ENCODE measurements around the gene TMEM163.

The TMEM163 gene

DNA sequence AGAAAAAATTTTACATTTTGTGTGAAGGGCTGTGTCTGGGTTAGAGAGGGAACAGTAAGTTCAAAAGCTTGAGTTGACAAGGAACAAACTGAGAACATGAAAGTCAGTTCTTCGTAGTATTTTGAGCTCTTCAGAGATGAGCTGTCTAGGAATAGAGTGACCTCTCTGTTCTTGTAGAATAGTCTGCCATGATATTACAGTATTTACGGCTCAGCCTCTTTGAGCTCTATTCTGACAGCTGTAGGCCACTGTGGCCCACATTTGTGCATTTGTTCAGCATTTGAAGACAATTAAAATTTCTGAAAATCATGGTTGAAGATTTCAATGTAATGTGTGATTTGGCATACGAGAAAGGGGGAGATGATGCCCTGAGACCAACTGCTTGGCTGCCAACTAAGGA is 292.1 kb downstream of the TMEM163 start:
- TF ChIP-seq, protein P1, sequence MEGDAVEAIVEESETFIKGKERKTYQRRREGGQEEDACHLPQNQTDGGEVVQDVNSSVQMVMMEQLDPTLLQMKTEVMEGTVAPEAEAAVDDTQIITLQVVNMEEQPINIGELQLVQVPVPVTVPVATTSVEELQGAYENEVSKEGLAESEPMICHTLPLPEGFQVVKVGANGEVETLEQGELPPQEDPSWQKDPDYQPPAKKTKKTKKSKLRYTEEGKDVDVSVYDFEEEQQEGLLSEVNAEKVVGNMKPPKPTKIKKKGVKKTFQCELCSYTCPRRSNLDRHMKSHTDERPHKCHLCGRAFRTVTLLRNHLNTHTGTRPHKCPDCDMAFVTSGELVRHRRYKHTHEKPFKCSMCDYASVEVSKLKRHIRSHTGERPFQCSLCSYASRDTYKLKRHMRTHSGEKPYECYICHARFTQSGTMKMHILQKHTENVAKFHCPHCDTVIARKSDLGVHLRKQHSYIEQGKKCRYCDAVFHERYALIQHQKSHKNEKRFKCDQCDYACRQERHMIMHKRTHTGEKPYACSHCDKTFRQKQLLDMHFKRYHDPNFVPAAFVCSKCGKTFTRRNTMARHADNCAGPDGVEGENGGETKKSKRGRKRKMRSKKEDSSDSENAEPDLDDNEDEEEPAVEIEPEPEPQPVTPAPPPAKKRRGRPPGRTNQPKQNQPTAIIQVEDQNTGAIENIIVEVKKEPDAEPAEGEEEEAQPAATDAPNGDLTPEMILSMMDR (conservative IDR thresholded peaks at IDR 0.05; ENCODE audit: low read depth, low read length) = no peak
- H3K4me3 ChIP-seq (ENCODE audit: low read depth, low read length) = no peak overlapping the region
- DNase-seq (ENCODE audit: low read depth) = no peak

DNA sequence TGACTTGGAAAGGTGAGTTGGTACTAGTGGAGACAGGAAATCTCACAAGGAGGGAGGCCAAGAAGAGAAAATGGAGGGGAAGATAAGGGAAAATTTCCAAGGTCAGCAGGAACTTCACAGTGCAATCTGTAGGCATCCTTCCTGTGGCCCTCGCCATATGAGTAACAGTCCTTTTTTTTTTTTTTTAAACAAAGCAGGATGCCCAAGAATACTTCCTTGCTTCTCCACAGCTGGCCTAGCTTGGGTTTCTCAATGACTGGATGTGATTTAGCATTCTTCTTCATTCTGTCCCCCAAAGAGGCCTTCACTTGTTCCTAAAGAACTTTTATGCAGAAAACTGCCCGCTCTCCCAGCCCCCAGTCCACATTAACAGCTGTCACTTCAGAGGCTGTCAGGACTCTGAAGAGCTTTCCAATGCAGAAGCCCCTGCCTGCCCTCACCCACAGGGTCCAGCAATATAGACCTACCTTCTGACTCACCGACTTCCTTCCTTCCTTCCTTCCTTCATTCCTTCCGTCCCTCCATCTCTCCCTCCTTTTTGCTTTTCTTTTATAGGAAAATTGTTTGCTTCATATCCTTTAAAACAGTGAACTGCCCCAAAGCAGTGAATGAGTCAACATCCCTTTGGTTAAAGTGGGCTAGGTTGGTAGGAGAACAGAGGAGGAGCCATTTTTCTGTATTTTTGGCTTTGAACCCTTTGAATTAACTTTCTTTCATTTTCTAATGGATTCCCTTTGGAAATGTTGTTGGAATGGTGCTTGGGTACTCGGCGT is 292.9 kb downstream of the TMEM163 start:
- no peak overlapping the region for H3K4me3 ChIP-seq (ENCODE audit: low read depth, low read length)
- no peak for DNase-seq (ENCODE audit: low read depth)
- TF ChIP-seq, protein P1 (conservative IDR thresholded peaks at IDR 0.05; ENCODE audit: low read depth, low read length) = no peak

DNA sequence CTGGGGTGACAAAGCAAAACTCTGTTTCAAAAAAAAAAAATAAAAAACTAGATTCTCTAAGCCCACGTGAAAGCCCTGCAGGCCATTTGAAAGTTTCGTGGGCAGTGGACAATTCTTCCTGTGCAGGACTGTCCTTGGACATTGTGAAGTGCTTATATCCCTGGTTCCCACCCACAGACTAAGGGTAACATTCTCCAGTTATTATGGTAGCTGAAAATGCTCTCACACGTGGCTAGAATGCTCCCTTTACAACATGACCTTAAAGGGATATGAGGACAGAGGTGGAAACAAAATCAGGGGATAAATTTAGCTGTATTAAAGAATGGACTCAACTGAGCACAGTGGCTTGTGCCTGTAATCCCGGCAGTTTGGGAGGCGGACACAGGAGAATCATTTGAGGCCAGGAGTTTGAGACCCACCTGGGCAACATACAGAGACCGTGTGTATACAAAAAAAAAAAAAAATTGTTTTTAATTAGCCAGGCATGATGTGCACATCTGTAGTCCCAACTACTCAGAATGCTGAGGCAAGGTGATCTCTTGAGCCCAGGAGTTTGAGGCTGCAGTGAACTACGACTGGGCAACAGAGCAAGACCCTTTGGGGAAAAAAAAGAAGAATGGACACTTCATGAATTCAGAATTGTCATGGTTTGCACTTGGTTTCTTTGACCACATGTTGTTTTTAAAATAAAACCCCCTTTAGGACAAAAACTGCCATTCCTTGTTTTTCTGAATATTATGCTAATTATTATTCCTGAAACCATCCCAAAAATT is 297.1 kb downstream of the TMEM163 start:
- DNase-seq (ENCODE audit: low read depth) = no peak
- no peak overlapping the region for H3K4me3 ChIP-seq (ENCODE audit: low read depth, low read length)
- TF ChIP-seq, protein P1 (conservative IDR thresholded peaks at IDR 0.05; ENCODE audit: low read depth, low read length) = no peak

DNA sequence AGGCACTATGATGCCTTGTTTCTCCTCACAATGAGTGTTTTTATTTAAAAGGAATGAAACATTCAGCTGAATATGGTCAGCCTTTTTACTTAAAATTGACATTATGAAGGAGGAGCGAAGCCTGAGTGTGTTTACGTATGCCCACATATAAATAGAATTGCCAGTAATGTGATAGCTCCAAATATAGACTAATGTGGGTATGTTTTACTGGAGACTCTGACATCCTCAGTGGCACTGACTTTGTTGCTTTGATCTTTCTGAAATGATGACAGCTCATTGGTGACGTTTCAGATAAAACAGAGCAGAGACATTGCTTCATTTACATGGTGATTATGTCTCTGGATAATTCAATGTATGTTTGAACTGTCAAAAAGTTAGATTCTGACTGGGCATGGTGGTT is 297.9 kb downstream of the TMEM163 start:
- no peak for DNase-seq (ENCODE audit: low read depth)
- TF ChIP-seq, protein P1 (conservative IDR thresholded peaks at IDR 0.05; ENCODE audit: low read depth, low read length) = no peak
- no peak overlapping the region for H3K4me3 ChIP-seq (ENCODE audit: low read depth, low read length)

DNA sequence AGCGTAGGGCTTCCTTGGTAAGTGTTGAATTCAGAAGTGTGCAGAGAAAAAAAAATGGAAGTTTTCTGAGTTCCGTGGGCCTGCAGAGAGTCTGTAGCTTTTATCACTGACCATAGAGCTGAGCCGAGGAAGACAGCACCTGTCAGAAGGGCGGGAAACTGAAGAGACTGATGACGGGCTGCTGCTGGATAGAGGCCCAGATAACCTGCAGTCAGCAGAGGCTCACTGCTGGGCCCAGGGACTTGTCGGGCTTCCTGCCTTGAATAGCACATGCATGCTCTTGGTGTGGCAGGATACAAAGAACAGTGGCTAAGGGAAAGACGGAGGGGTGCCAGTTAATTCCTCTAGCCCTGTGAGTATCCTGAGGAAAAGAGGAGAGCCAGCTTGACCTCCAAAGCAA is 298.5 kb downstream of the TMEM163 start:
- TF ChIP-seq, protein P1 (conservative IDR thresholded peaks at IDR 0.05; ENCODE audit: low read depth, low read length) = no peak
- no peak for DNase-seq (ENCODE audit: low read depth)
- H3K4me3 ChIP-seq (ENCODE audit: low read depth, low read length) = no peak overlapping the region

DNA sequence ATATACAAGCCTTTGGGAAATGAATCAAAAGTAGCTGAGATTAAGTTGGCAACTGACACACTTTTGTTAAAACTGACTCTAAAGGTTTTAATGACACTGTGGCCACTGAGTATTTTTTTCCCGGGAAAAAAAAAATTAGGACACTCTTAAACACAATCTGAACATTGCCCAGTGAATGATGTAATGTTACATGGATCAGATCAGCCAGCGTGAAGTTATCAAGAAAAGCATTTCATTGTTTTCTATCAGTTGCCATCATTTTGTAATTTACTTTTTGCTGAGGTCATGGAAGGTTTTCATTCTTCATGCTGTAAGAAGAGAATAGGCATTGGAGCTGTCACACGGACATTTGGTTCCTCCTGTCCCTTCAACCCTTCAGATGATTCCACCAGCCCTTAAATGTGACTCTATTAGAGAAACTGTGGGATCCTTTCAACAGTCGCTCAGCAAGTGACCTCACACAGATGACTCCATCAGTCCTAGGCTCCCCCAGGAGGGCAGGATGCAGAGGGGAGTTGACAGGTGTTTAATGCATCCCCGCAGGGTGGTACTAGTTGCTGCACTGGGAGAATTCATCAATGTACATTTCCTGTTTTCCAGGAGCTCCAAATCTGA is 300.7 kb downstream of the TMEM163 start:
- TF ChIP-seq, protein P1 (conservative IDR thresholded peaks at IDR 0.05; ENCODE audit: low read depth, low read length) = no peak
- DNase-seq (ENCODE audit: low read depth) = no peak
- H3K4me3 ChIP-seq (ENCODE audit: low read depth, low read length) = no peak overlapping the region
